Neuronal stem cell (in vitro differentiated cells): ENCODE data around the gene MEIKIN.

Experiments
- DNase-seq: peaks from one replicate; pipeline ENCODE4 v3.0.0-alpha.2; 2013; ENCODE audit warnings: low spot score
- H2AFZ ChIP-seq: one replicate; pipeline ENCODE4 v1.6.1; 2013; ENCODE audit warnings: mild to moderate bottlenecking, low read length, inconsistent platforms
- H2AK5ac ChIP-seq: 2 replicates; pipeline ENCODE4 v1.6.1; 2013; ENCODE audit warnings: low read depth, mild to moderate bottlenecking, inconsistent platforms, low read length, moderate library complexity, mixed read lengths
- H2BK120ac ChIP-seq: 2 replicates; pipeline ENCODE4 v1.6.1; 2013; ENCODE audit warnings: low read depth, mild to moderate bottlenecking, inconsistent platforms, low read length, moderate library complexity, mixed read lengths
- H2BK12ac ChIP-seq: one replicate; pipeline ENCODE4 v1.6.1; 2013; ENCODE audit warnings: low read length, inconsistent platforms
- H2BK15ac ChIP-seq: 2 replicates; pipeline ENCODE4 v1.6.1; 2013; ENCODE audit warnings: mild to moderate bottlenecking, low read length, inconsistent platforms, mixed read lengths
- H2BK5ac ChIP-seq: one replicate; pipeline ENCODE4 v1.6.1; 2013; ENCODE audit warnings: inconsistent platforms, mild to moderate bottlenecking, low read length, moderate library complexity
- H3K14ac ChIP-seq: one replicate; pipeline ENCODE4 v1.6.1; 2013; ENCODE audit warnings: low read length, inconsistent platforms
- H3K18ac ChIP-seq: 2 replicates; pipeline ENCODE4 v1.6.1; 2013; ENCODE audit warnings: low read length, inconsistent platforms
- H3K23ac ChIP-seq: 2 replicates; pipeline ENCODE4 v1.6.1; 2013; ENCODE audit warnings: low read depth, mild to moderate bottlenecking, mixed read lengths, low read length, inconsistent platforms; ENCODE audit not compliant: poor library complexity
- H3K27ac ChIP-seq: replicated peaks from 3 replicates; pipeline ENCODE4 v1.5.1; 2013; ENCODE audit warnings: low read length, inconsistent platforms
- H3K27me3 ChIP-seq, 3 experiments: 2 replicates each; pipeline ENCODE4 v1.6.1; 2013; ENCODE audit warnings: low read length in 3 of 3, mild to moderate bottlenecking in 2 of 3, inconsistent platforms in 1 of 3, low read depth in 1 of 3, mixed read lengths in 1 of 3, moderate library complexity in 1 of 3; ENCODE audit not compliant: control insufficient read depth in 3 of 3, insufficient read depth in 3 of 3
- H3K36me3 ChIP-seq, 2 donors: replicated peaks in 1 of 2; 2 replicates each; pipeline ENCODE4 v1.6.1; 2013; ENCODE audit warnings: low read length in 2 of 2; ENCODE audit not compliant: control insufficient read depth in 2 of 2, insufficient read depth in 2 of 2
- H3K4ac ChIP-seq: 2 replicates; pipeline ENCODE4 v1.6.1; 2013; ENCODE audit warnings: inconsistent platforms, mild to moderate bottlenecking, low read length, moderate library complexity
- H3K4me1 ChIP-seq, 2 donors: 1 replicate in 1 of 2; 2 replicates in 1 of 2; pipeline ENCODE4 v1.6.1; 2013; ENCODE audit warnings: low read length in 2 of 2, low read depth in 1 of 2; ENCODE audit not compliant: control insufficient read depth in 2 of 2, insufficient read depth in 1 of 2
- H3K4me2 ChIP-seq: one replicate; pipeline ENCODE4 v1.6.1; 2013; ENCODE audit warnings: mild to moderate bottlenecking, low read length, inconsistent platforms; ENCODE audit not compliant: insufficient read depth, poor library complexity, severe bottlenecking
- H3K4me3 ChIP-seq, 2 donors: 2 replicates each; pipeline ENCODE4 v1.5.1; 2013; ENCODE audit warnings: low read length in 2 of 2, mild to moderate bottlenecking in 2 of 2, inconsistent platforms in 1 of 2, moderate library complexity in 1 of 2
- H3K79me1 ChIP-seq: one replicate; pipeline ENCODE4 v1.6.1; 2013; ENCODE audit warnings: low read depth, mild to moderate bottlenecking, inconsistent platforms, low read length, moderate library complexity
- H3K9ac ChIP-seq: one replicate; pipeline ENCODE4 v1.6.1; 2013; ENCODE audit warnings: mild to moderate bottlenecking, low read depth, low read length, inconsistent platforms; ENCODE audit not compliant: poor library complexity
- H3K9me3 ChIP-seq, 2 donors: replicated peaks in 1 of 2; 2 replicates each; pipeline versions ENCODE3 to v1.6.1; 2013; ENCODE audit warnings: low read length in 2 of 2, mild to moderate bottlenecking in 2 of 2, inconsistent platforms in 1 of 2, low read depth in 1 of 2, mixed read lengths in 1 of 2, moderate library complexity in 1 of 2; ENCODE audit not compliant: control insufficient read depth in 2 of 2, insufficient read depth in 1 of 2
- H4K8ac ChIP-seq: one replicate; pipeline ENCODE4 v1.6.1; 2013; ENCODE audit warnings: low read depth, mild to moderate bottlenecking, inconsistent platforms, low read length, moderate library complexity
- H4K91ac ChIP-seq: one replicate; pipeline ENCODE4 v1.6.1; 2013; ENCODE audit warnings: low read length, low read depth, mild to moderate bottlenecking, inconsistent platforms; ENCODE audit not compliant: poor library complexity
- WGBS, 2 donors: extraction: QIAGEN DNeasy Blood & Tissue Kit; methylation state at CpG; one replicate each; pipeline ENCODE4 v1.1.7; 2013; ENCODE audit warnings: missing lambda C conversion rate in 2 of 2, mixed read lengths in 1 of 2; ENCODE audit not compliant: insufficient read length in 2 of 2, insufficient replicate concordance in 1 of 2; ENCODE audit errors: extremely low coverage in 2 of 2; 5-methylcytosine and 5-hydroxymethylcytosine counted together

MEIKIN gene

DNA sequence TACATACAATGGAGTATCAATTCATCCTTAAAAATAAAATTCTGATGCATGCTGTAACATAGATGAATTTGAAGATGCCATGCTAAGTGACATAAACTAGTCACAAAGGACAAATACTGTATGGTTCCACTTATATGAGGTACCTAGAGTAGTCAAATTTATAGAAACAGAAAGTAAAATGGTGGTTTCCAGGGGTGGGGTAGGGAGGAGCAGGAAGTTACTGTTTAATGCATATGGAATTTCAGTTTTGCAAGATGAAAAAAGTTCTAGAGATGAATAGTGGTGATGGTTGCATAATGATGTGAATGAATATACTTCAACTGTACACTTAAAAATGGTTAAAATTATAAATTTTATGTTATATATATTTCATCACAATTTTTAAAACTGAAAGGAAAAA, 91.3 kb downstream of the MEIKIN start:
- Histone ChIP-seq H3K27me3 (no peaks in the 10 kb centered on the region), H4K8ac (no peak overlapping the region), H2BK120ac (no peak overlapping the region), H3K9ac (no peak overlapping the region), H3K4me2 (no peak overlapping the region), H4K91ac (no peak overlapping the region), H3K4ac (no peak overlapping the region), H3K23ac (no peak overlapping the region), H2AK5ac (no peak overlapping the region), H3K14ac (no peak overlapping the region), H2BK5ac (no peak overlapping the region), H3K27ac (no peak overlapping the region), H2AFZ (no peak overlapping the region), H2BK15ac (no peak overlapping the region), H3K79me1 (no peaks in the 10 kb centered on the region), H3K4me3 (no peak overlapping the region), H3K36me3 (no peaks in the 10 kb centered on the region), H2BK12ac (no peak overlapping the region), H3K9me3 (no peaks in the 10 kb centered on the region), H3K4me1 (no peaks in the 10 kb centered on the region), H3K18ac (no peak overlapping the region)
- DNase-seq, result no peak

DNA sequence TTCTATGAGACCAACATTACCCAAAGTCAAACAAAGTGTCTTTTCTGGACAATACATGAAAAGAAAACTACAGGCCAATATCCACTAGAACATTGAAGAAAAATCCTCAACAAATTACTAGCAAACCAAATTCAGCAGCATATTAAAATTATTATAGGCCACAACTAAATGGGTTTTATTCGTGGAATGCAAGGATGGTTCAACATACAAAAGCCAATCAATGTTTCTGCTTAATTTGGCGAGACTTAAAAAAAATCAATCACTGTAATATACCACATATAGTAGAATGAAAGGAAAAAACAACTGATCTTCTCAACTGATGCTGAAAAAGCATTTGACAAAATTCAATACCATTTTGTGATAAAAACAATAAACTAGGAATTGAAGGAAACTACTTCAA, 96.8 kb downstream of the MEIKIN start:
- Histone ChIP-seq H2AK5ac (no peak overlapping the region), H3K79me1 (no peaks in the 10 kb centered on the region), H3K4me3 (no peak overlapping the region), H2BK5ac (no peak overlapping the region), H3K4me1 (no peaks in the 10 kb centered on the region), H3K27me3 (no peaks in the 10 kb centered on the region), H2BK15ac (no peak overlapping the region), H3K18ac (no peak overlapping the region), H2BK120ac (no peak overlapping the region), H3K9ac (no peak overlapping the region), H4K91ac (no peak overlapping the region), H3K23ac (no peak overlapping the region), H2BK12ac (no peak overlapping the region), H4K8ac (no peak overlapping the region), H3K14ac (no peak overlapping the region), H3K27ac (no peak overlapping the region), H3K9me3 (peaks cover 0 to 4% of the 10 kb centered on the region in 2 donors), H3K36me3 (no peaks in the 10 kb centered on the region), H3K4ac (no peak overlapping the region), H3K4me2 (no peak overlapping the region), H2AFZ (no peak overlapping the region)
- DNase-seq, result no peak
- WGBS, 2 donors, result no CpG with 5 or more reads among the region's 2 CpGs

DNA sequence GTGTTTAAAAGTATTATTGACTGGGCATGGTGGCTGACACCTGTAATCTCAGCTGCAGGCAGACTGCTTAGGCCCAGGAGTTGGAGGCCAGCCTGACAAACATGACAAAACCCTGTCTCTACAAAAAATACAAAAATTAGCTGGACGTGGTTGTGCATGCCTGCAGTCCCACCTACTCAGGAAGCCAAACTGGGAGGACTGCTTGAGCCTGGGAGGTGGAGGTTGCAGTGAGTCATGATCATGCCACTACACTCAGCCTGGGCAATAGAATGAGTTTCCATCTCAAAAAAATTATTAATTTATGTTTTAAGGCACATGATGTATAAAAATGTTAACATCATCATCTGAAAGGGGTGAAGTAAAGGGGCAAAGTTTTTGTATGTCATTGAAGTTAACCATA, 98.9 kb downstream of the MEIKIN start:
- Histone ChIP-seq H3K27me3 (no peaks in the 10 kb centered on the region), H2BK12ac (no peak overlapping the region), H3K4me1 (no peaks in the 10 kb centered on the region), H4K8ac (no peak overlapping the region), H2BK15ac (no peak overlapping the region), H3K4me3 (peak overlapping the region in 1 of 2 donors; percentile 60), H3K27ac (no peak overlapping the region), H3K14ac (no peak overlapping the region), H2BK120ac (no peak overlapping the region), H4K91ac (no peak overlapping the region), H3K4me2 (no peak overlapping the region), H2AFZ (no peak overlapping the region), H2AK5ac (no peak overlapping the region), H2BK5ac (no peak overlapping the region), H3K23ac (no peak overlapping the region), H3K36me3 (no peaks in the 10 kb centered on the region), H3K9me3 (peaks cover 1 to 4% of the 10 kb centered on the region in 2 donors), H3K79me1 (no peaks in the 10 kb centered on the region), H3K9ac (no peak overlapping the region), H3K4ac (no peak overlapping the region), H3K18ac (no peak overlapping the region)
- WGBS, 2 donors, result no CpG with 5 or more reads among the region's 1 CpG
- DNase-seq, result no peak

DNA sequence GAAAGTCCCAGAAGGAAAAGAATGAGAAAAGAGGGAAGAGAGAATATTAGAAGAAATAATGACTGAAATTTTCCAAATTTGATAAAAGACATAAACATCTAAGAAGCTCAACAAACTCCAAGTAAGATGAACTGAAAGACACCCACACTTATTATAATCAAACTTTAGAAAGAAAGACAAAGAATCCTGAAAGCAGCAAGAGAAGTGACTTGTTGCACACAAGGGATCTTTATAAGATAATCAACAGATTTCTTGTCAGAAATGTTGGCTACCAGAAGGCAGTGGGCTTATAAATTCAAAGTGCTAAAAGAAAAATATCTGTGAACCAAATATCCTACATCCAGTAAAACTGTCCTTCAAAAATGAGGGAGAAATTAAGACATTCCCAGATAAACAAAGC, 99.6 kb downstream of the MEIKIN start:
- no peak for DNase-seq
- H3K9ac ChIP-seq, result no peak overlapping the region
- no peak overlapping the region for H3K18ac ChIP-seq
- no peak overlapping the region for H3K4ac ChIP-seq
- H2BK15ac ChIP-seq, result no peak overlapping the region
- no peak overlapping the region for H2AFZ ChIP-seq
- H3K36me3 ChIP-seq, result no peaks in the 10 kb centered on the region
- H3K27me3 ChIP-seq, result no peaks in the 10 kb centered on the region
- no peak overlapping the region for H2BK120ac ChIP-seq
- no peaks in the 10 kb centered on the region for H3K79me1 ChIP-seq
- H3K4me1 ChIP-seq, result no peaks in the 10 kb centered on the region
- H3K14ac ChIP-seq, result no peak overlapping the region
- no peak overlapping the region for H2BK5ac ChIP-seq
- H3K4me3 ChIP-seq, result no peak overlapping the region
- no peak overlapping the region for H3K23ac ChIP-seq
- no peak overlapping the region for H4K8ac ChIP-seq
- H4K91ac ChIP-seq, result no peak overlapping the region
- H3K4me2 ChIP-seq, result no peak overlapping the region
- H2AK5ac ChIP-seq, result no peak overlapping the region
- H2BK12ac ChIP-seq, result no peak overlapping the region
- peaks cover 3 to 4% of the 10 kb centered on the region in 2 donors for H3K9me3 ChIP-seq
- no peak overlapping the region for H3K27ac ChIP-seq
